PFSK-1 (cell line): ENCODE results near the gene TARDBP.

Experiments
- FOXP2 ChIP-seq: optimal IDR thresholded peaks from 2 replicates; pipeline ENCODE3; 2011; ENCODE audit warnings: borderline replicate concordance, control low read depth, inconsistent platforms; ENCODE audit not compliant: insufficient read depth; ENCODE audit errors: extremely low read length, extremely low read depth
- POLR2AphosphoS5 ChIP-seq: IDR thresholded peaks from 2 replicates; pipeline ENCODE4 v1.6.1; 2012; ENCODE audit warnings: low read depth, mild to moderate bottlenecking, control low read depth, low read length, moderate library complexity
- TAF1 ChIP-seq: IDR thresholded peaks from 2 replicates; pipeline ENCODE4 v1.6.1; 2012; ENCODE audit warnings: low read length, control low read depth, borderline replicate concordance; ENCODE audit not compliant: insufficient read depth
- TF ChIP-seq, protein P1 (sequence below), 2 experiments: IDR thresholded peaks; 2 replicates each; pipeline versions ENCODE4 v1.6.1 to v1.8.0; 2011 to 2012; ENCODE audit warnings: low read depth in 2 of 2, low read length in 2 of 2, control low read depth in 1 of 2, inconsistent platforms in 1 of 2, mild to moderate bottlenecking in 1 of 2, moderate library complexity in 1 of 2; ENCODE audit not compliant: insufficient read depth in 1 of 2

DNA sequence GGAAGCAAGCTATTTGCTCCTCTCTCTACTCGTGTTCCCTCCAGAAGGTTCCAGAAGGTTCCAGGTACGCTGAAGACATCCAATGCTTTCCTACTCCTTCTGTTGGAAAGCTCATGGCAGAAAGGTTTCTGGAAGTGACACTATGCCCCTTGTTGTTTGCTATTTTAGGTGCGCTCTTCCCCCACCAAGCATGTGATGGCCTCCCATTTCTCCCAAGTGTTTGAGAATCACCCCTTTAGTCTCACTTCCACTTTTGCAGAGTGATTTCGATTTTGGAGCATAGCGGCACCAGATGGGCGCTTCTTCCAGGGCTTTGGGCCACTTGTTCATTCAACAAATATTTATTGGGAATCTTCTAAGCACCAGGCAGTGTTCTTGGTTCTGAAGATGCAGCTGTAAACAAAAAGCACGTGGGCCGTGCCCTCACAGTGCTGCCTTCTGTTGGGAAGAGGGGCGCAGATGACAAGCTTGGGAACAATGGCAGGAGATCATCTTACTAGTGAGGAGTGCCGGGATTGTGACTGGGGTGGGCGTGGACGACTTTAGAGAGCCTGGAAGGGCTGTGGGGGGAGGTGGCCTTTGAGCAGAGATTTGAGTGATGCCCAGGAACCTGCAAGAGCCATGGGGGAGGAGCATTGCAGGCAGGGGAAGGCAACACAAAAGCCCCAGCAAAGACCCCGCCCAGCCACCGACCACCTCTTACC is 43.0 kb upstream of the TARDBP start:
- TF ChIP-seq POLR2AphosphoS5, result no peak
- no peak for TF ChIP-seq FOXP2
- TF ChIP-seq, protein P1, sequence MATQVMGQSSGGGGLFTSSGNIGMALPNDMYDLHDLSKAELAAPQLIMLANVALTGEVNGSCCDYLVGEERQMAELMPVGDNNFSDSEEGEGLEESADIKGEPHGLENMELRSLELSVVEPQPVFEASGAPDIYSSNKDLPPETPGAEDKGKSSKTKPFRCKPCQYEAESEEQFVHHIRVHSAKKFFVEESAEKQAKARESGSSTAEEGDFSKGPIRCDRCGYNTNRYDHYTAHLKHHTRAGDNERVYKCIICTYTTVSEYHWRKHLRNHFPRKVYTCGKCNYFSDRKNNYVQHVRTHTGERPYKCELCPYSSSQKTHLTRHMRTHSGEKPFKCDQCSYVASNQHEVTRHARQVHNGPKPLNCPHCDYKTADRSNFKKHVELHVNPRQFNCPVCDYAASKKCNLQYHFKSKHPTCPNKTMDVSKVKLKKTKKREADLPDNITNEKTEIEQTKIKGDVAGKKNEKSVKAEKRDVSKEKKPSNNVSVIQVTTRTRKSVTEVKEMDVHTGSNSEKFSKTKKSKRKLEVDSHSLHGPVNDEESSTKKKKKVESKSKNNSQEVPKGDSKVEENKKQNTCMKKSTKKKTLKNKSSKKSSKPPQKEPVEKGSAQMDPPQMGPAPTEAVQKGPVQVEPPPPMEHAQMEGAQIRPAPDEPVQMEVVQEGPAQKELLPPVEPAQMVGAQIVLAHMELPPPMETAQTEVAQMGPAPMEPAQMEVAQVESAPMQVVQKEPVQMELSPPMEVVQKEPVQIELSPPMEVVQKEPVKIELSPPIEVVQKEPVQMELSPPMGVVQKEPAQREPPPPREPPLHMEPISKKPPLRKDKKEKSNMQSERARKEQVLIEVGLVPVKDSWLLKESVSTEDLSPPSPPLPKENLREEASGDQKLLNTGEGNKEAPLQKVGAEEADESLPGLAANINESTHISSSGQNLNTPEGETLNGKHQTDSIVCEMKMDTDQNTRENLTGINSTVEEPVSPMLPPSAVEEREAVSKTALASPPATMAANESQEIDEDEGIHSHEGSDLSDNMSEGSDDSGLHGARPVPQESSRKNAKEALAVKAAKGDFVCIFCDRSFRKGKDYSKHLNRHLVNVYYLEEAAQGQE (IDR thresholded peaks at IDR 0.05; ENCODE audit: insufficient read depth in 1 of 2, low read depth in 2 of 2, low read length in 2 of 2), result no peak
- no peak for TF ChIP-seq TAF1
